Peyer's patch (tissue), 4 donors: ENCODE measurements around the gene AGPS.

ENCODE experiments used
- POLR2A ChIP-seq, 2 donors: fragments of 450-650 bp; IDR thresholded peaks; one replicate each; pipeline ENCODE4 v1.5.1; 2017; ENCODE audit warnings: antibody characterized with exemption in 2 of 2, mild to moderate bottlenecking in 2 of 2, moderate library complexity in 2 of 2
- TF ChIP-seq, protein P1 (sequence below), 6 experiments: fragments of 450-650 bp in 4 of 6; fragments of 200-600 bp in 2 of 6; sonication (generic) in 1 of 6; IDR thresholded peaks; one replicate each; pipeline ENCODE4 v1.5.1; 2017 to 2019; ENCODE audit warnings: antibody characterized with exemption in 6 of 6, mild to moderate bottlenecking in 3 of 6, moderate library complexity in 1 of 6

DNA sequence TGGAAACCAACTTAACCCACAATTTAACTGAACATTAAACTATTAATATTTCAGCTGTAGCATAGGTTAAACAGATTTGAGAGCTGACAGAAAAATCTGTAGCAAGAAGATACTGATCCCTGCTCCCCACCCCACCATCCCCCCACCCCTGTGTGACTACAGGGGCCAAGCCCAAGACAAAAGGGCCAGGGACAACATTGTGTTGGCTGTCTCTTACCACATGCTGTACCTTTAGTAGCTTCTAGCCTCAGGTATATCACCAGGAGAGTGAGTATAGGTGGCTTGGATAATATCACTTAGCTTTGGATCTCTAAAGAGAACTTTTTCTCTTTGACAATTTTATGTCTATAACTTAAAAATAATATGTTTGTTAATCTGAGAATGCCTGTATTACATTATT is 140.7 kb downstream of the AGPS start:
- TF ChIP-seq, protein P1, sequence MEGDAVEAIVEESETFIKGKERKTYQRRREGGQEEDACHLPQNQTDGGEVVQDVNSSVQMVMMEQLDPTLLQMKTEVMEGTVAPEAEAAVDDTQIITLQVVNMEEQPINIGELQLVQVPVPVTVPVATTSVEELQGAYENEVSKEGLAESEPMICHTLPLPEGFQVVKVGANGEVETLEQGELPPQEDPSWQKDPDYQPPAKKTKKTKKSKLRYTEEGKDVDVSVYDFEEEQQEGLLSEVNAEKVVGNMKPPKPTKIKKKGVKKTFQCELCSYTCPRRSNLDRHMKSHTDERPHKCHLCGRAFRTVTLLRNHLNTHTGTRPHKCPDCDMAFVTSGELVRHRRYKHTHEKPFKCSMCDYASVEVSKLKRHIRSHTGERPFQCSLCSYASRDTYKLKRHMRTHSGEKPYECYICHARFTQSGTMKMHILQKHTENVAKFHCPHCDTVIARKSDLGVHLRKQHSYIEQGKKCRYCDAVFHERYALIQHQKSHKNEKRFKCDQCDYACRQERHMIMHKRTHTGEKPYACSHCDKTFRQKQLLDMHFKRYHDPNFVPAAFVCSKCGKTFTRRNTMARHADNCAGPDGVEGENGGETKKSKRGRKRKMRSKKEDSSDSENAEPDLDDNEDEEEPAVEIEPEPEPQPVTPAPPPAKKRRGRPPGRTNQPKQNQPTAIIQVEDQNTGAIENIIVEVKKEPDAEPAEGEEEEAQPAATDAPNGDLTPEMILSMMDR (IDR thresholded peaks at IDR 0.05): no peak
- no peak for TF ChIP-seq POLR2A (IDR thresholded peaks at IDR 0.05)
